ENCODE results near the gene LAMA5. TPM values are rescaled to one million over a fixed set of nuclear protein-coding genes. Genes with fewer than 3 reads are reported as not detected.

The LAMA5 gene
- total RNA-seq, 1 experiment from 2014 or later: 4.1 TPM

DNA sequence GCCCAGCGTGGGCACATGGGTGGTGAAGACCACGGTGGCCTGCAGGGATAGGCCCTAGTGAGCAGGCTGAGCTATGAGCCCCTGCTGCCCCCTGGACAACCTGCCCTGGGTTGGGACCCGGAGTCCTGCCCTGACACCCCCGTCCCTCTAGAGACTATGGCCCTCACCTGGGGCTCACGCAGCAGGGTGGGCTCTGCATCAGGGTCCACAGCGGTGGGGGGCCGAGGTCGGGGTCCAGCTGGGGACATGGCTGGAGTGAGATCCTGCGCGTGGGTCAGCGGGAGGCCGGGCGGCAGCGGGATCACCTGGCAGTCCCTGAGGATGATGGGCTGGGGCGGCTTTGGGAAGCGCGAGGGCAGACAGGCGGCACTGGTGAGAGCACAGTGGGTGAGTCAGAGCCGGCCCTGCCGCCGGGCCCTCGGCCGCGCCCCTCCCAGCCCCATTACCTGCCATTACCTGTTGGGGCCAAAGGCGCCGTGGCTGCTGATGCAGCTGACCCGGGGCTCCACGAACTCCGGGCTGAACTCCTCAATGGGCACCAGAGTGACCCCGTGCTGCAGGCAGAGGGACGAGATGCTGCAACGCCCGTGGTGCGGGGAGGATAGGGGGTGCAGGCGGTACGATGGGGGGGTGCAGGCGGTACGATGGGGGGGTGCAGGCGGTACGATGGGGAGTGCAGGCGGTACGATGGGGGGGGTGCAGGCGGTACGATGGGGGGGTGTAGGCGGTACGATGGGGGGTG is 36.4 kb downstream of the LAMA5 start:
- no peak for DNase-seq (ENCODE audit: low read depth, low spot score)
- in situ Hi-C loops (cut with HindIII; ENCODE audit: low pct_unique_long_range_greater_than_20kb, low sequenced_read_pairs): no loop called here

GRCh38 chr20:62329389-62330377 is 37.4 kb downstream of the LAMA5 start:
- in situ Hi-C loops (cut with HindIII; ENCODE audit: low pct_unique_long_range_greater_than_20kb, low sequenced_read_pairs): no loop called here
- no peak for DNase-seq (ENCODE audit: low read depth, low spot score)

- in situ Hi-C loops (cut with HindIII; ENCODE audit: low pct_unique_long_range_greater_than_20kb, low sequenced_read_pairs): no loop called here
- DNase-seq (ENCODE audit: low read depth, low spot score): no peak
Measured at GRCh38 chr20:62328684-62329388, 38.3 kb downstream of the LAMA5 start.

- no peak for DNase-seq (ENCODE audit: low read depth, low spot score)
- in situ Hi-C loops (cut with HindIII; ENCODE audit: low pct_unique_long_range_greater_than_20kb, low sequenced_read_pairs): no loop called here
Measured at GRCh38 chr20:62327726-62328495, 39.2 kb downstream of the LAMA5 start.

GRCh38 chr20:62326959-62327725 is 40.0 kb downstream of the LAMA5 start:
- DNase-seq (ENCODE audit: low read depth, low spot score): no peak
- in situ Hi-C loops (cut with HindIII; ENCODE audit: low pct_unique_long_range_greater_than_20kb, low sequenced_read_pairs): no loop called here

DNA sequence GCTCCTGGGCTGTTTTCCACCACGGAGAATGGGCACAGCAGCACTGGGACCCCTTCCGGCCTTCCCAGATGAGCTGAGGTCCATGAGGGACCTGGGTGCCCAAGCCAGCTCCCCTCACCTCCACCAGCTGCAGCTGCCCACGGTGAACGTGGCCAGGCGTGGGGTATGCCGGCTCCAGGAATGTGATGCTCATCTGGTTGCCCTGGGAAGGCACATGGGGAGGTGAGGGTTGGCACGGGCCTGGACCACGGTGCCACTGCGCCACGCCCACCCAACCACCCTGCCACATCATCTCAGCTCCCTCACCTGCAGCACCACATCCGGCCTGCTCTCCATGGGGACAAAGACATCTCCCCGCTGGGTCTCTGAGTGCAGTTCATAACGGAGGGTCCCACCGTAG is 40.6 kb downstream of the LAMA5 start:
- in situ Hi-C loops (cut with HindIII; ENCODE audit: low pct_unique_long_range_greater_than_20kb, low sequenced_read_pairs): no loop called here
- no peak for DNase-seq (ENCODE audit: low read depth, low spot score)

- DNase-seq (ENCODE audit: low read depth, low spot score): no peak
- in situ Hi-C loops (cut with HindIII; ENCODE audit: low pct_unique_long_range_greater_than_20kb, low sequenced_read_pairs): no loop called here
Measured at GRCh38 chr20:62325172-62325905, 41.8 kb downstream of the LAMA5 start.

- DNase-seq (ENCODE audit: low read depth, low spot score): no peak
- in situ Hi-C loops (cut with HindIII; ENCODE audit: low pct_unique_long_range_greater_than_20kb, low sequenced_read_pairs): no loop called here
Measured at GRCh38 chr20:62323980-62324906, 42.9 kb downstream of the LAMA5 start.

- no peak for DNase-seq (ENCODE audit: low read depth, low spot score)
- in situ Hi-C loops (cut with HindIII; ENCODE audit: low pct_unique_long_range_greater_than_20kb, low sequenced_read_pairs): no loop called here
Measured at GRCh38 chr20:62323146-62323979, 43.7 kb downstream of the LAMA5 start.

DNA sequence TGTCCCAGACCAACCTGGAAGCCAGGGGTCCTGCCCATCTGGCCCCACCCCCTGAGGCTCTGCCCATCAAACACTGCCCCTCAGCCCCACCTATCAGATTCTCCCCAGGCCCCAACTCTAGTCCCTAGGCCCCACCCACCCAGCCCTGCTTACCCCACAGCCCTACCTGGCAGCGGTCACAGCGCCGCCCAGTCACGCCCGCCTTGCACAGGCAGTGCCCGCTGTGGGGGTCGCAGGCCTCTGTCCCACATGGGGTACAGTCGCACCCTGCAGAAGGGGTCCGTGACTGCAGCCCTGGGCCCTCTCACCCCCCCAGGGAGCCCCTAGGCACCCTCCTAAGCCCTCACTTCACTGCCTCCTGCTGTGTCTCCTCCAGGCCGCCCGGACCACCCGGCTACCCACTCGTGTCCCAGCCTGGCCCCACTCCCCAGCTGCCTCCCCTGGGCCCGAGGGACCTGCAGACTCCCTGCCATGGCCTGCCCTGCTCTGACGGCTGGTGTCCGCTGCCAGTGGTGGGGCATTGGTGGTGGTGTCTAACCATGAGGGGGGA is 44.5 kb downstream of the LAMA5 start:
- in situ Hi-C loops (cut with HindIII; ENCODE audit: low pct_unique_long_range_greater_than_20kb, low sequenced_read_pairs): no loop called here
- no peak for DNase-seq (ENCODE audit: low read depth, low spot score)

- in situ Hi-C loops (cut with HindIII; ENCODE audit: low pct_unique_long_range_greater_than_20kb, low sequenced_read_pairs): no loop called here
- no peak for DNase-seq (ENCODE audit: low read depth, low spot score)
Measured at GRCh38 chr20:62321975-62322374, 45.1 kb downstream of the LAMA5 start.

DNA sequence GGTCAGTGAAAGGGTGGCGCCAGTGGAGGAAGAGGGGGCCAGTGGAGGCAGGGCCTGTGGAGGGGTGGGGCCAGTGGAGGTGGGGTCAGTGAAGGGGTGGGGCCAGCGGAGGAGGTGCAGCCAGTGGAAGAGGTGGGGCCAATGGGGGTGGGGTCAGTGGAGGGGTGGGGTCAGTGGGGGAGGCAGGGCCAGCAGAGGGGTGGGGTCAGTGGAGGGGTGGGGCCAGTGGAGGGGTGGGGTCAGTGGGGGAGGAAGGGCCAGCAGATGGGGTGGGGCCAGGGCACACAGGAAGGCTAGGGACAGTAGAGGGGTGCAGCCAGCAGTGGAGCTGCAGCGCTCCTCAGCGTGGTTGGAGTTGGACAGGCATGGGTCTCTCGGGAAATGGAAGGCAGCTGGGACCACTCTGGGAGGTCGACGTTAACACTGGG is 45.6 kb downstream of the LAMA5 start:
- DNase-seq (ENCODE audit: low read depth, low spot score): peak; percentile 56
- in situ Hi-C loops (cut with HindIII; ENCODE audit: low pct_unique_long_range_greater_than_20kb, low sequenced_read_pairs): no loop called here

- in situ Hi-C loops (cut with HindIII; ENCODE audit: low pct_unique_long_range_greater_than_20kb, low sequenced_read_pairs): no loop called here
- DNase-seq (ENCODE audit: low read depth, low spot score): peak; percentile 53
Measured at GRCh38 chr20:62320581-62321354, 46.3 kb downstream of the LAMA5 start.
